ENCODE measurements around the gene PTMS.

GRCh38 chr12:6748761-6749160 is 17.4 kb upstream of the PTMS start:
- no peak for TF ChIP-seq POLR2A (IDR thresholded peaks at IDR 0.05)
- TF ChIP-seq CTCF (IDR thresholded peaks at IDR 0.05): no peak
- TF ChIP-seq EP300 (IDR thresholded peaks at IDR 0.05): no peak
- no peak for TF ChIP-seq POLR2AphosphoS5 (IDR thresholded peaks at IDR 0.05)

All from sigmoid colon (tissue), 4 donors.